Colon (tissue), 2 donors: ENCODE results near the gene SFTPD.
"Not testable (repeated sequence)": the region's sequence is repeated elsewhere in the genome, so short reads cannot be mapped to it uniquely, and the experiment has no call there.

Experiments
- FAIRE-seq: peaks from 2 replicates; lab custom pipeline; 2012; peaks lifted over from hg19 to GRCh38; lab: Jason Lieb, UNC
- donor health status: control.
- donor health status: control.

SFTPD gene

DNA sequence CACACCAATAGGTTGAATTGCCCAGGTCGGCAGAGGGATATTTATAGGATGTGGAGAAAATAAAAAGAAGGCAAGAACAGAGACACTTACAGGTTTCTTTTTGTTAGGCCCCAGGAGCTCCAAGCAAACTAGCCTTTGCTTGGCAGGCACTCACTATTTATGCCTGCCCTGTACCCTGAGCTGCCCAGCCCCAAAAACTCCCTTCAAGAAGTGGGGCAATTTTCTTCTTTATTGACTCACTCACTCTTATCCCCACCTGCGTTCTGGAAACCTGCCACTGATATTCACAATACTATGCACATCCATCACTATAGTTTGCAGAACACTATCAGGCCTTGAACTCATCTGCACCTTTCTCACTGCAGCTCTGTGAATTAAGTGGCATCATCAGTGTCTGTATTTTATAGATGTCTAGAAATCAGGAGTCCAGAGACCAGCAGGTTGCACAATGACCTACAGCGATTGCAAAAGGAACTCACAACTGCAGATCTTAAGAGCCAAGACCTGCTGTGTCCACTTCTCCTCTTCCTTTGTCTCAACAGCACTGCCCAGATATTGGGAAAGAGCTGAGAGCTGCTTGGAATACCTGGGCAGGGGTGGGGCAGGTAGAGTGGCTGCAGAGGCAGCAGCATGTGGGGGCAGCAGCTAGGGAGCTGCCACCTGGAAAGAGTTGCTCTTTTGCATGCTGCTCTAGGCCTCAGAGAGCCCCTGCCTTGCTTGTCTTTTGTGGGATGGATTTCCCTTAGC is at the start of gene SFTPD:
SFTPD (minus strand) TSS at position 130 of the 747 bp plus-strand sequence. CDS start 2,446 bp downstream, outside the sequence.
- FAIRE-seq = no peak

DNA sequence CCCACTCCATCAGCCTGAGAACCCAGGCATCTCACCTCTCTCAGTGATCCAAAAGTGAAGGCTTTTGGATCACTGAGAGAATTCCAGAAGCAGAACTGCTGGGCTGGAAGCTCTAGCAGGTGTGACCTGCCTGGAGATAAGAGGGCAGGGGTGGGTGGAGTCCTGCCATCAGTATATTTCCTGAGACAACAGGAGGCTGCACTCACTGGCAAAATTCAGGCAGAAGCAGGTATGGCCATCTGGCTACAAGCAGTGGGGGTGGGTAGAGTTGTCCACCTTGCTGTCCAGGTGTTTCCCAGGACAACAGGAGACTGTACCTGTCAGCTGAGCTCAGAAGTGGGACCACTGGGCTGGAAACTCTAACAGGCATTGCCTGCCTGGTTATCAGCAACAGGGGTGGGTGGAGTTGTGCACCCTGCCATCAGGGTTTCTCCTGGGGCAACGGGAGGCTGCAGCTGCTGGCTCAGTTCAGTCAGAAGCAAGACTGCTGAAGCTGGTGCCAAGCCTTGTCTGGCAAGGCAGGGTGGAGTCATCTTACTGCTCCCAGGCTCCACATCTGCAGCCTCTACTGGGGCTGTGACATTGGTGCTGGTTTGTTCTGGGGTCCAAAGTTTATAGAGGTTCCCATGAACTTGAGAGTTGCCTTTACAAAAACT is 47.2 kb upstream of the SFTPD start:
- FAIRE-seq = no peak

DNA sequence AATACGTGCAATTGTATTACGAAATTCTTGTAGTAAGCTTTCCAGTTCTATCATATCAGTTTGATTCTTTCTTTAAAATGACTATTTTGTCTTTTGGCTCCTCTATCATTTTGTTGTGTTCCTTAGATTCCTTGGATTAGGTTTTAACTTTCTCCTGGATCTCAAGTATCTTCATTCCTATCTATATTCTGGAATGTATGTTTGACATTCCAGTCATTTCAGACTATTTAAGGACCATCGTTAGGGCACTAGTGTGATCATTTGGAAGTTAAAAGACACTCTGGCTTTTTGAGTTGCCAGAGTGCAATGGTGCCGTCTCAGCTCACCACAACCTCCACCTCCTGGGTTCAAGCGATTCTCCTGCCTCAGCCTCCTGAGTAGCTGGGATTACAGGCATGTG is 45.7 kb upstream of the SFTPD start:
- FAIRE-seq = no peak

DNA sequence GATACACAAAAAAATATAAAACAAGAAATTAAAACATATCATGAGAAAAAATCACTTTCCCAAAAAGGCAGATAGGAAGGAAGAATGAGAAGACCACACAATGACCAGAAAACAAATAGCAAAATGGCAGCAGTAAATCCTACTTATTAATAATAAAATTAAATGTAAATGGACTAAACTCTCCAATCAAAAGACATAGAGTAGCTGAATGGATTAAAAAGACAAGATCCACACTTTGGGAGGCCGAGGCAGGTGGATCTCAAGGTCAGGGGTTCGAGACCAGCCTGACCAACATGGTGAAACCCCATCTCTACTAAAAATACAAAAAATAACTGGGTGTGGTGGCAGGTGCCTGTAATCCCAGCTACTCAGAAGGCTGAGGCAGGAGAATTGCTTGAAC is 39.3 kb upstream of the SFTPD start:
- not testable (repeated sequence) for FAIRE-seq

DNA sequence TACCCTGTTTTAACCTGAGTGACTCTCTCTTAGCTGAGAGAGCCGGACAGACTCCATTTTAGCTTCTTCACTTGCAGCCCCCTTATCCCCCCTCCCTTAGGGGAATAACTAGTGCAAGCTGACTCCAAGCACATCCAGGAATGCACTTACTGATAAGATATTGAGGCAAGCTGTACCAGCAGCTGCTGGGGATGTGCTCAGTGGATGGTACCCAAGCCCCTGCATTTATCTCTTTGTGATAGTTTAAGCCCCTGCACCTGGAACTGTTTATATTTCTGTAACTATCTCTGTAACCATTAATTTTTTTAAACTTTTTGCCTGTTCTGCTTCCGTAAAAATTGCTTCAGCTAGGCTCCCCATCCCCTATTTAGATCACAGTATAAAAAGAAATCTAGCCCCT is 37.8 kb upstream of the SFTPD start:
- not testable (repeated sequence) for FAIRE-seq

DNA sequence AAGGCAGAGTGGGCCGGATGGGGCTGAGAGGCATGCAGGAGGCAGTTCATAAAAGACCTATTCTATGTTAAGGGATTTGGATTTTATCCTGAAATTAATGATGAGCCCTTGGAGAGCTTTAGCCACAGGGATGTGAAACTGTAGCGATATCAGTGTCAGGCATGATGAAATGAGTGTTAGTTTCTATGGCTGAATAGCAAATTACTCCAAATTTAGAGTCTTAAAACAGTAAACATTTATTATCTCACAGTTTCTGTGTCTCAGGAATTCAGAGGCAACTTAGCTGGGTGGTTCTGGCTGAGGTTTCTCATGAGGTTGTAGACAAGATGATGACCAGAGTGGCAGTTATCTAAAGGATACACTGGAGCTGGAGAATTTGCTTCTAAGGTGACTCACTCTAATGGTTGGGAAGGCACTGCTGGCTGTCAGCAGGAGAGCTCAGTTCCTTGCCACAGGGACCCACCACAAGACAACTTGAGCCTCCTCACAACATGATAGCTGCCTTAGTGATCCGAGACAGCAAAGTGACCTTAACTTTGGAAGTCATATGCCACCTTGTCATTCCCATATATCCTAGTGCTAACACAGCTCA is 36.7 kb upstream of the SFTPD start:
- FAIRE-seq = no peak

DNA sequence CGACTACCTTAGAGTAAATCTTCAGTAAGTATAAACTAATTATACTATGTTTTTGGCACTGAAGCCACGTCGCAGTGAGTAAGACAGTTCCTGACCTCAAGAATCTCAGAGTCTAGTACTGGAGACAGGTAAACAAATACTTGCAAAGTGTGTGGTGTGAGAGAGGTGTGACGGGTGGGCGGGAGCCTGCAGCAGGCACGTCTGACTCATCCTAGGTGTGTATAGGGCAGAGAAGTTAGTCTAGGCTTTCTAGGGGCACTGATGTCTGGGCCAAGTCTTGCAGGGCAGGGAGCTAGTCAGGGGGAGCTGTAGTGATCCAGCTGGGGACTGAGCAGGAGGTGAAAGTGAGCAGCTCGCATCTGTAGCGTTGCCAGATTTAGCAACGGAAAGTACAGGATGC is 35.9 kb upstream of the SFTPD start:
- no peak for FAIRE-seq

DNA sequence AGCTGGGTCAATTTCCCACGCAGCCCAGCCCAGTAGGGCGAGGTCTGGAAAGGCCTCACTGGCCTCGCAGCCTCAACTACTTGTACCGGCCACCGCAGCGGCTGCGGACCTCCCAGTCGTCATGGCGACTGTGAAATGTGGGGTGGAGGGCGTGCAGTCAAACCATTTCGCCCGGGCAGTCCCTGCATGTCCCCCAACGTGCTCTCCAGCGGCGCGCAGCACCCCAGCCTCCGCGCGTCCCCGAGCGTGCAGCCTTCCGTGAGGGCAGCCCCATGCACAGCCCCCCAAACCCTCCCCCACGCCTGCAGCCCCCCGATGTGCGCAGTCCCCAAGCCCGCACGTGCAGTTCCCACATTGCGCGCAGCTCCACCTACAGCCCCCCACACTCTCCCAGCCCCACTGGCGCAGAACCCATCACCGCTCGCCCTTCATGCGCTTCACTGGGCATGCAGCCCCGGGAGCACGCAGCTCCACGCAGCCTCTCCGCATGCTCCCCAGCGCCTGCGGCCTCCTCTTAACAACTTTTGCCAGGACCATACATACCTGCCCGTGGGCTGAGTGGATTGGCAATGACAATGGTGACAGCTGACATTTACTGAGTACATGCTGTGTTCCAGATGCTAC is 34.5 kb upstream of the SFTPD start:
- FAIRE-seq = no peak

DNA sequence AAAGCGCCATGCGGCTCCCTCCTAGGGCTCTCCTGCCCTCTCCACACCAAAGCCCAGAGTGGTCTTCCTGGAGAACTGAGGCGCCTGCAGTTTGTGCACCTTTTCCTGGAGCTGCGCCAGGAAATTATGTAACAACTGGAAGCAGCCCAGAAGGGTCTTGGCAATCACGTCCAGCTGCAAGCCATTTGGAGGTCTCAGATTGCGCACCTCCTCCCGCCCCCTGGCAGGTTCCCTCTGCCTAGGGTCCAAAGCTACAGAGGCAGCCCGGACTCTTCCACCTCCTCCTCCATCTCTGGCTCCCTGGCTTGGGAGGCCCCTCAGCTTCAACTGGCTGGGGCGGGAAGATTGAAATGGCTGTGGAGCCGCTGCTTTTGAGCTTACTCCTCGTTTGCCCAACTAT is 34.0 kb upstream of the SFTPD start:
- no peak for FAIRE-seq

DNA sequence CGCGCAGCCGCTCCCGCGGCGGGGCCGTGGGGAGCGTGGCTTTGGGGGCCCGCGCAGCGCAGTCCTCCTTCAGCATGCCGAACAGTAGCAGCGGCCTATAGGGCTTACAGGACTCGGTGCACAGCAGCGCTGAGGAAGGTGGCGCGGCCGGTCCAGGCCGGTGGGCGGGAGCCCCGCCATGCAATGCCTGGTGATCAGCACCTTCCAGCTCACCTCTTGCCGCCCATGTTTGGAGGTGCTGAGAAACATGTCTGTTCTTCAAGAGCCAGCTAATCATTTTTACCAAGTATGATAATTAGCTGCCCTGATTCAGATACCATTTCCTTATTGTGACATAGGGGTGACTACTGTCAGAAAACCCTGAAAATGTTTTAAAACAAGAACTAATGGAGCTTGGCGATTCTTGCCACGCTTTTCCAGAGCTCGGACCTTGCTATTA is 33.5 kb upstream of the SFTPD start:
- FAIRE-seq = no peak

DNA sequence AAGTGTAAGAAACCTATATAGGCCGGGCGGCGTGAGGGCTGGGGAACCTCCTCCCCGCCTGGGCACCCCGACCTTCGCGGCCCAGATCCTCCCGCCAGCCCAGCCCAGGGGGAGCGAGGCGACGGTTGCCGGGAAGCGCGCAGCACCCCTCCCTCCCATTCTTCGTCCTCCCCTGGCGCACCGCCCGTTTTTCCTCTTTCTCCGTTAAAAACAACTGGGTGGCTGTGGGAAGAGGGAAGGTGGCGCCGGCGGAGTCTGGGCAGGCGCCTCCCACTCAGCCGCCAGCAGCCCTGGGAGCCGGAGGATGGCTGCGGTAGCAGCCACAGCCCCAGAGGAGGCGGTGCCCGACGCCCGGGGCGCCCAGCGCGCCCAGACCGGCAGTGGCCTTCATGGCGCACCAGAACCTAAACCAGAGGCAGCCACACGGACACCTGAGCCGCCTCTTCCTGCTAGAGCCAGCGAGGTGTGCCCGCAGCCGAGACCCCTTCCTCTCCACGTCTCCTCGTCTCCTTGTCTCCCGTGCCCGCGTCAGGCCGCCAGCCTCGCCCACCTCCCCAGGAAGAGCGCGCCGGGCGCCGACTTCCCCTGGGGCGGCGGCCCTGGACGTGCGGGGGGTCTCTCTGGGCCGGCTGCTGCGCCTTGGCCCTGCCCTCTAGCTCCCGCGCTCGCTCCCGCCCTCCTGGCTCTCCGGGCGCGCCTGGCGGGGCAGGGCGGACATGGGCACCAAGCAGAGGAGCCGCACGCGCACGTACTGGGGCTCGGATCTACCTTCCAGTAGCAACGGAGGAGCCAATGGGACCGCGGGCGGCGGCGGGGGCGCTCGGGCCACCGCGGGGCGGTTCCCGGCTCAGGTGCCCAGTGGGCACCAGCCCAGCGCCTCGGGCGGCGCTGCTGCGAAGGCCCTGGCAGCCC is 32.8 kb upstream of the SFTPD start:
- no peak for FAIRE-seq

DNA sequence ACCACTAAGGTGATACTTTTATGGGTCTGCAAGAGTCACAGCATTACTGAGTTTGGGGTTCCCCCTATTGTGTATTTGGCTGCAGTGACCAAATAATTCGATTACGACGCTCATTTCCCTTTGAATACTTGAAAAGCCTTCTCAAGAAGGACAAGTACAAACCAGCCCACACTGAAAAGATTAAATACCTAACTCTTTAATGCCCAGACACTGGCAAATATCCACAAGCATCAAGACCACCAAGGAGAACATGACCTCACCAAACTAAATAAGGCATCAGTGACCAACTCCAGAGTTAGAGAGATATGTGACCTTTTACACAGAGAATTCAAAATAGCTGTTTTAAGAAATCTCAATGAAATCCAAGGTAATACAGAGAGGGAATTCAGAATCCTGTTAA is 31.8 kb upstream of the SFTPD start:
- no peak for FAIRE-seq

DNA sequence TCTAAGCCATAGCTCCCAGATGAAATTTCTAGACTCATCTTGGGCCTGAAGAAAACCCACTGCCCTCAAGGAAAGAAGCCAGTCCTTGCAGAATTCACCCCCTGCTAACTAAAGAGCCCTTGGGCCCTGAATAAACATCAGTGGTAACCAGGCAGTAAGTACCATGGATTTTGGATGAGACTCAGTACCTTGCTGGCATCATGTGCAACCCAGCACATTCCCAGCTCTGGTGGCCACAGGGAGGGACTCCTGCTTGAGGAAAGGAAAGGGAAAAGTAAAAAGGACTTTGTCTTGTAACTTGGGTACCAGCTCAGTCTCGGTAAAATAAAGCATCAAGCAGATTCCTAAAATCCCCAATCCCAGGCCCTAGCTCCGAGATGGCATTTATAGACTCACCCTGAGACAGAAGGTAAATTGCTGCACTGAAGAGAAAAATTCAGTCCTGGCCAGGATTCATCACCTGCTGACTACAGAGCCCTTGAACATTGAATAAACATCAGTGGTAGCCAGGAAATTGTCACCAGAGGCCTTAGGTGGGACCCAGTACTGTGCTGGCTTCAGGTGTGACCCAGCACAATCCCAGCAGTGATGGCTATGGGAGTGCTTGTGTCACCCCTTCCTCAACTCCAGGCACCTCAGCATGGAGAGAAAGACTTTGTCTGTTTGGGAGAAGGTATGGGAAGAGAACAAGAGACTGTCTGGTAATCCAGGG is 31.2 kb upstream of the SFTPD start:
- no peak for FAIRE-seq

DNA sequence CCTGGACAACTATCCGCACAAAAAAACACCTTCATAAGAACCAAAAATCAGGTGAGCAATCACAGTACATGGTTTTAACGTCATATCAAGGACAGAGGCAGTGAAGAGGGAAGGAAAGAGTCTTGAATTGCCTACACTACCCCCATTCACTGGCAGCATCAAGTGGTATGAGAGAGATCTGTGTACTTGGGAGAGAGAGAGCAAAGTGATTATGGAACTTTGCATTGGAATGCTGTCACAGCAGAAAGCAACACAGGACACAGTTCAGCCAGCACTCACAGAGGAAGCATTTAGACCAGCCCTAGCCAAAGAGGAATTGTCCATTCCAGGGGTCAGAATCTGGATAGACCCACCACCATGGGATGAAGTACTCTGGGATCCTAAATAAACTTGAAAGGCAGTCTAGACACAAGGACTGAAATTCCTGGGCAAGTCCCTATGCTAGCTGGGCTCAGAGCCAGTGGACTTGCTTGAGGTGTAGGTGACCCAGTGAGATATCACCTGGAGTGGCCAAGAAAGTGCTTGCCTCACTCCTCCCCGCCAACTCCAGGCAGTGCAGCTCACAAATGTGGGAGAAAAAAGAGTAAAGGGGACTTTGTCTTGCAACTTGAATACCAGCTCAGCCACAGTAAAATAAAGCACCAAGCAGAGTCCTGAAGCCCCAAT is 30.5 kb upstream of the SFTPD start:
- no peak for FAIRE-seq

DNA sequence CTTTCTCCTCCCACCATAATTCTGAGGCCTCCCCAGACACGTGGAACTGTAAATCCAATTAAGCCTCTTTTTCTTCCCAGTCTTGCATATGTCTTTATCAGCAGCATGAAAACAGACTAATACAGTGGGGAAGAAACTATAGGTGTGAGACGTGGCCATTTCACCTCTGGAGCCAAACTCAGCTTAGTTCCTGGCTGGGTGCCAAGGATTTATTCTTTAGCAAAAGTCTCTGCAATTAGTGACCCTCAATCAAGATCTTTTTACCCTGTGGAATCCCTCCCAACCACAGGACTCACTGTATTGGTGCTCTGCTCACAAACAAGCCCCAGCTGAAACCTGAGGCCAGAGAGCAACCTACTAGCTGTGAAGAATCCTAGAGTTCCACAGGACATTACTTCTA is 28.1 kb upstream of the SFTPD start:
- no peak for FAIRE-seq

DNA sequence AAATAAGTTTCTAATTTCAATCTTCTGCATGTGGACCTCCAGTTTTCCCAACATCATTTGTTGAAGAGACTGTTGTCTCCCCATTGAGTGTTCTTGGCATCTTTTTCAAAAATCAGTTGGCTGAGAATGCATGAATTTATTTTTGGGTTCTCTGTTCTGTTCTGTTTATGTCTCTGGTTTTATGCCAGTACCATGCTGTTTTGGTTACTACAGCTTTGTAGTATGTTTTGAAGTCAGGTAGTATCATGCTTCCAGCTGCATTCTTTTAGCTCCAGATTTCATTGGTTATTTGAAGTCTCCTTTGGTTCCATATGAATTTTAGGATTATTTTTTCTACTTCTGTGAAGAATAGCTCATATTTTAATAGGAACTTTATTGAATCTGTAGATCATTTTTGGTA is 21.2 kb upstream of the SFTPD start:
- peak; percentile 57 for FAIRE-seq

DNA sequence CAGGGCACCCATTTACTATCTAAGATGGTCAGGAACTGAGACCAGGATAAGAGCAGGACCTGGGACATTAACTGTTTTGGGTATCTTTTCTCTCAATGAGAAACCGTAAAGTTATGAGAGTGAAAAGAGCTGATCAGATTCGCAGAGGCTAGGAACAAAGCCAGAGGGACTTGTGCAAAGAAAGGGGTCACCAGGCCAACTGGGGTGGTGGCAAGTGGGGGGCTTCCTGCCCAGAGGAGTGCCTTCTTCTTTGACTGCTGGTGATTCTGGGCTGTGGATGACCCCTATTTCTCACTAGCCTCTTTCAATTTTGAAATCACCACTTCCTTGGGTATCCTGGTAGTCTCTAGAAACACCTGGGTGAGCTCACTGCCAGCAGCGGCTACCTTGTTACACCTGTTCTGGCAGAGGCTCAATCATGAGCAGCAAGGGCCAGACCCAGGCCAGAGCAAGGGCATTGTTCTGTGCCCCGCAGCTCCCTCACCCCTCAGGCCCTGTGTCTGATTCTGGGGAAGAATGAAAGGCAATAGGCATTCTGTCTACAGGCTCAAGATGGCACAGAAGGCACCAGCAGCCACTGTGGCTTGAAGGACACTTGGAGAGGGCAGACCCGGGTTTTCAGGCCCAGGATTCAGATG is 999 bp downstream of the SFTPD start:
- no peak for FAIRE-seq

DNA sequence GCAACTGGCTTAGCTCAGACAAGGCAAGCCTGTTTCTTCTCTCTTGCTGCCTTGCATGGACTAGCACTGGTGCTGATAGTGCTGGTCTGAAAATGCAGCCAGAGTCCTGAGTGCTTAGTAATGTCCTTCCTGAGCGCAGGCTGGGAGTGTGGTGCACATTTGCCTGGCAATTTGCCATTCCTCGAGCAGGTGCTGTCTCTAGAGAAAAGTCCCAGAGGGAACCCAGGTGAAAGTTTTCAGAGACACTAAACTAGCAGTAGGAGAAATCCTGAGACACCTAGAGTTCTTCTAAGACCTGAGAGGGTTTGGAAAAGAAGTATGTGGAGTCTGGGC is 1.9 kb downstream of the SFTPD start:
- FAIRE-seq = no peak

DNA sequence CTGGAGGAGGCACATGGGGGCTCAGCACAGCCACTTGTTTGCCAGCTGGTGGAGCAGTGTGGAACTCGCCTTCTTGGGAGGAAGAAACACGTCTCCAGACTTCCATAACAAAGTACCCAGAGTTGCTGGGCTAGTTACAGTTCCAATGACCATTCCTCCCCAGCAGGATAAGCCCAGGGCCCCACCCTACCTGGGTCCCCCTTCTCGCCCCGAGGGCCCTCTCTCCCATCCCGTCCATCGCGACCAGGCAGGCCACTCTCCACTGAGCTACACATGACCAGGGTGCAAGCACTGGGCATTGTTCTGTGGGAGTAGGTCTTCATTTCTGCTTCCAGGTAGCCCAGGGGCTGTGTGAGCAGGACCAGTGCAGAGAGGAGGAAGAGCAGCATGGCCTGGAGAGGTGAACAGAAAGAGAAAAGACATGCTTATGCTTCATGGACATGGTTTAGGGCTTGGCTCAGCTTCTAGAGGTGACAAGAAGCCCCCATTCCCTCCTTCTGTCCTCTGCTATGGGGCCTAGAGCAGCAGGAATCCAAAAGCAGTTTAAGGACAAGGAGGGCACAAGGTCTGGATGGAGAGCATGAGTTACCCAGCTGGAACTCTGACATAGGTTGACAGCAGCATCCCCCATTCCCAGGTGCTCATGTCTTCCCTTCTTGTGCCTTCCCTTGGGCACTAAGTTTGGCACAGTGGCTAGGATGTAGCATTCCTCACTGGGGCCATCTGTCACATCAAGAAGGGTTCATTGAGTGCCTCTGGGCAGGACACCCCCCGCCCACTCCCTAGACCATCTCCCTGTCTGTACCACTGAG is 2.4 kb downstream of the SFTPD start:
- no peak for FAIRE-seq
